GM21515 (cell line): ENCODE results near the gene SLC9C1.
A peak's percentile ranks its signal among the peaks of the same experiment; 100 is the strongest.

ENCODE experiments used
- ATAC-seq: cut with Tn5 transposase; IDR thresholded peaks from one replicate; pipeline ENCODE4 v1.9.1; 2021; ENCODE audit not compliant: unreplicated experiment

Gene SLC9C1

DNA sequence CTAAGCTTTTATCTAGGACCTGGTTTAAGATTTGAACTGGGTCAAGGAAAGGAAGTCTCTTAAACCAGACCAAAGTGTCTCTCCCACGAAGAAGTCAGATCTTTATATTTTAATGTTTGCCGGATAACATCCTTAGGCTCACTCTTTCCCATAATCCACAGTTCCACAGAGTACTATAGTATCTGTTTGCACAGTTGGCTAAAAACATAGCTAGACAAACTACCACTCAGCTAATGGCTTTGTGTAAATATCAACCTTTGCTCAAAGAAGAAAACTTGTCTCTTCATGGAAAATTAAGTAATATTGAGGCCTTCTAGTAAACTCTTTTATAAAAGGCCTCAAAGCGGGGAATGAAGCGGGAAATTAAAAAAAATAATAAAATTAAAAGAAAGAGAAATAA, 13.5 kb upstream of the SLC9C1 start:
- ATAC-seq = no peak

DNA sequence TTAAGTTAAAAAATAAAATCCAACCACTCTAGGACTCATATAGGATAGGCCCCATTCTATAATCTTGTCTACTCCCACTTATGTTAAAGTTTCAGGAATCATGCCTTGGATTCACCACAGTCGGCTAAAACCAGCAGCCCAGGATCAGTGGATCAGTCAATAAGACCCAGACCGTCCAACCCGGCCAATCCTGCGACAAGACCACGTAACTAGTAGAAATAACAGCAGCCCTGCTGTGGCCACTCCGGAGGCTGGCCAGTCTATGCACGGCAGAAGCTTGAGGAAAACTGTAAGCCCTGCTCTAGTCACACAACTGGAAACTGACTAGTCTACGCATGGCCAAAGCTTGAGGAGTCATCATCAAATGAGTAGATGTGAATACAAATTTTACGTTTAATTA, 12.8 kb upstream of the SLC9C1 start:
- no peak for ATAC-seq

DNA sequence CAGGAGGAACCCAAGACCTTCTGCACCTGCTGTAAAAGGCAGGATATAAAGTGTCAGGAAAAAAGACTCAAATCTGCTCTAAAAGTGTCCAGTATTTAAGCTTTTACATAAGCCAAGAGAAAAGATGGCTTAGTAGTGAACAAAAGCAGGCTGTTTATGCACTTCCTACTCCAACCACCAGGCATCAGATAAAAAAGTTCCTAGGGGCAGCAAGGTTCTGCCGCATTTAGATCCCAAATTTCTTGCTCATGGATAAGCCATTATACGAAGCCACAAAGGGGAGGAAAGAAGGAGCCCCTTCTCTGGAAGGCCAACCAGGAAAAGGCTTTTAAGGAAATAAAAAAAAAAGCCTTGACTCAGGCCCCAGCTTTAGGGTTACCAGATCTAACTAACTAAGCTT, 10.6 kb upstream of the SLC9C1 start:
- ATAC-seq = no peak

DNA sequence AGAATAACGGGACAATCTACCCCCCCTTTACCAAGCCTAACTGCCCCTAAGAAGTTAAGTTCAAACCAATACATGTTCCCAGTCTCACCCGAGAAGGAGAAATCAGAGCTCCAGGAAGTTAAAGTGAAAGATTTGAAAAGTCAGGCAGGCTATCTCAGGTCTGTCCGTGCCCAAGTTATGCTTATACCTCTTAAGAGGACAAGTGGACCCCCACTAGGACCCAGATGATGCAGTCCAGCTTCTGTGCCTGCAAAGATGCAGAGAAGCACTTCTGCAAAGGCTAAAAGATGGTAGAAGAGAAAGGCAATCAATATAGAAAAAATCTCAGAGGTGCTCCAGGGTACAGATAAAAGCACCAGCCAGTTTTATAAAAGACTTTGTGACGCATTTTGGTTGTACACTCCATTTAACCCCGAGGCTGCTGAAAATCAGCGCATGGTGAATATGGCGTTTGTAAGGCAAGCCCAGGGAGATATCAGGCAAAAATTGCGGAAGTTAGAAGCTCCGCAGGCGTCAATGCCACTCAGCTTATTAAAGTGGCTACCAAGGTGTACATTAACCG, 9.8 kb upstream of the SLC9C1 start:
- peak; percentile 47 for ATAC-seq

DNA sequence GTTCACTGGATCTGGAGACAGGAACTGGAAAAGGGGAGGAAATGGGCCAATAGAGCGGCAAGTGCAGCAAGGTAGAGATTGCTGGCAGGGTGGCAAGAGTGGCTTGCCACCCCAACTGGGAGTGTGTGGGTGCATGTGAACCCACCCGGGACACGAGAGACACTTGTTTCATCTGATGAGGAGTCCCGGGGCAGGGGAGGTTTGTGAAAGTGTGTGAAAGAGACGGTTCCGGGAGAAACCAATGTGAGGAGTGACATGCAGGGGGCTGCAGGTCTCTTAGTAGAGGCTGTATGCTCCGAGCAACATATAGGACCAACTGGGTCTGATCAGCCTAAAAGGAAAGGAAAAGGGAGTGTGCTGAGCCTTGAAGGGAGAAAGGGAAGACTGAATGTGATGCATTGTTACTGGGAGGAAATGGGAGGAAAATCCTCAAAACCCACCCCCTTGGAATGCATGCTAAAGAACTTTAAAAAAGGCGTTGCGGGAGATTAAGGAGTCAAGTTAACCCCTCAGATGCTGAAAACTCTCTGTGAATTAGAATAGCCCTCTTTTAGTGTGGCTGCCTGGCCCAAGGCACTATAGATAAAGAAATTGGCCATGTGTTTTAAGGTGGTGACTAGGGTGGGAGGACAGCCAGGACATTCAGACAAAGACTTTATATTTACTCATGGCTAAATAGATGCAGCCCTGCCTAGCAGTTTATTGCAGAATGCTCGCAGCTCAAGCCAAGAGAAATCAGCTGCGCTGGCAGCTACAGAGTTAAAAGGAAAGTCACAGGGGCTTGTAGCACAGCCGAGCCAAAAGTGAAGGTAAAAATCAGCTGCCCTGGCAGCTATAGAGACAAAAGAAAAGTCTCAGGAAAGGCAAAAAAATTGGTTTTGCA, 9.1 kb upstream of the SLC9C1 start:
- peak; percentile 32 for ATAC-seq

DNA sequence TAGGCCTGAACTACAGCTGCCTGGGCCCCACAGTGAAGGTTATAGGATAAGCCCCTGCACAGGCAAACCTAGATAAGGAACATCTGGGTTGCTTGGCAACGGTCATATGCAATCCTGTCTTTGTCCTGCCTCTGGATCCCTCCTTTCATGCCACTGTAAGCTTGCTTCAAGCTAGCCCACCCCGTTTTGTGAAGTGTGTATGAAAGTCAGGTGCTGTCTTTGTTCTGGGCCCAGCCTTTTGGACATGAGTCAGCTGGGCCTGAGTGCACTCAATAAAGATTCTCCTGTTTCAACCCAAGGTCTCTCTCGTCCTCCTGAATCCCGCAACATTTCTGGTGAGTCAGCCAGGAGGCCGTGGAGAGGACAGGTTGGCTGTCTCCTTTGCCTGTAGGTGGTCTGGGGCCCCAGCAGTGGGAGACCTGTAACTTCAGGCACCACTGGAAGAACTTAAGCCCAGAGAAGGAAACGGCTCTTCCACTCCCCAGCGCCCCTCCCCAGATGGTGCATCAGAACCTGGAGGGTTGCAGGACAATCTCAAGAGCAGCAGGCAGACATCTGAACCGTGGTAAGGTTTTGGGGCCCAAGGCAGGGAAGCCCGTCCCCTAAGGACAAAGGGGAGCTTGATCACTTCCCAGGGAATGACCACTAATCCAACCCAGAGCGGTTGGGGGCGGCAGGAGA, 8.3 kb upstream of the SLC9C1 start:
- ATAC-seq = no peak

DNA sequence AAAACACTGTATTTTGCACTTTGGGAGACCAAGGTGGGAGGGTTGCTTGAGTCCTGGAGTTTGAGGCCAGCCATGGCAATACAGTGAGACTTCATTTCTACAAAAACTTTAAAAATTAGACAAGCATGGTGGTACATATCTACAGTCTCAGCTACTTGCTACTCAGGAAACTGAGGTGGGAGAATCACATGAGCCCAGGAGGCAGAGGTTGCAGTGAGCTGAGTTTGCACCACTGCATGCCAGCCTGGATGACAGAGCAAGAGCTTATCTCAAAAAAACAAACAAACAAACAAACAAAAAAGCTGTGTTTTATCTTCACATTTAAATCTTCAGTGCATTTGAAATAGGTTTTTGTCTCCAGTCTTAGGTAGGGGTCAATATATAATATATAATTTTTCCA, 4.8 kb upstream of the SLC9C1 start:
- no peak for ATAC-seq

DNA sequence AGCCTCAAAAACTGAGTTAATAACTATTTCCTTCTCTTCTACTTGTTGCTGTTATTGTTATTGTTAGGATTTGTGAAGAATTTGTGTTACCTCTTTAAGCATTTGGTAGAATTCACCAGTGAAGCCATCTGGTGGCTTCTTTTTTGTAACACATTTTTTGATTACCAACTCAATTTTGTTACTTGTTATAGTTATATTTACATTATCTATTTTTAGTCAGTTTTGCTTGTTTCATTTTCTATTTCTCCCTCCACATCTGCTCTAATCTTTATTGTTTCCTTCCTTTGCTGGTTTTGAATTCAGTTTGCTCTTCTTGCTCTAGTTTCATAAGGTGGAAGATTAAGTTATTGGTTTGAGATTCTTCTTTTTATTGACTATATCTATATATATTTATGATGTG, 3.7 kb upstream of the SLC9C1 start:
- no peak for ATAC-seq

DNA sequence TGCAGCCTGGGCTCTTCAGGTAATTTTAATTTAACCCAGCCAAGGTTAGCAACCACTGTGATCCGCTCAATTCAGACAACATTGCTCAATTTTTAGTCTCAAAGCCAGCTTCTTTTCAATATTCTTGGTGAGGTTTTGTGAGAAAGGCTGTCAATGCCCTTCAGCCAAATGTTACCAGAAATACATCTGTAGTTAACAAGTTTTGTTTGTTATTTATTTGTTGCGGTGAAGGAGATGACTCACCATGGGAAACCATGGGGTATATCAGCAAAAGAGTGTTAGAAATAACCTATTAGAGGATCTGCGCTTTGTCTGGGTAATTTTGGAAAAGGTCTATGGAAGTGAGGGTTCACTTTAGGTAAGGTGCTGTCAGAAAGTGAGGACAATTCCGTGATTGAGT, 5.0 kb downstream of the SLC9C1 start:
- ATAC-seq = no peak

DNA sequence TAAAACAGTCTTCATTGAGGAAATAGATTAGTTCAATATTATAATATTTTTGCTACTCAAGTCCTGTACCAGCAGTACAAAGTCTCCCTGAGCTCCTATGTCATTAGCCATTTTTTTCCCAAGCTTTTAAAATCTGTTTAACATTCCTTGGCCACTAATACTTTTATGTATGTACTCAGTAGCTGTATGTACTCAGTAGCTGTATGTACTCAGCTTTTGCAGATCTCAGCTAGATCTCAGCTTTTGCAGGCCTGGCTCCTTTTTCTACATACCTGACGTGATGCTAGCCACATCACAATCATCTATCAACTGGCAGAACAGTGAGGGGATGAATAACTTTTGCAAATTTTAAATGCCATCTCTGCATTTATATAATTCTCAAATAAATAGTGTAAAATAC, 13.8 kb downstream of the SLC9C1 start:
- no peak for ATAC-seq

DNA sequence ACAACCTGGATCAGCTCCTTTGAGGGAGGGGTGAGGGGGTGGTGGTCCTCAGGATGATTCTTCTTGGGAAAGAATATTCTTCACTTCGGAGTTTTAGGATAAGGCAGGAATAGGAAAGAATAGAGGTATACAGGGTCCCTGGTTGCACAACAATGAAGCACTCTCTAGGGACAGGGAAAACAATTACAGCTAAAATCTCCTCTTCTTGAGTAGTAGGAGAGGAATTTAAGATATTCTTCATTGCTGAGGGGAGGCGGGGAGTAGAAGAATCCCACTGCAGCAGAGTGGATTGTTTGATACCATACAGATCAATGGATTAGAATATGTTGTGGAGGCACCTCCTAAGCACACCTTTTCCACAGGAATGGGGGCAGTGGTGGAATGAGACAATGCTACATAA, 20.5 kb downstream of the SLC9C1 start:
- no peak for ATAC-seq

DNA sequence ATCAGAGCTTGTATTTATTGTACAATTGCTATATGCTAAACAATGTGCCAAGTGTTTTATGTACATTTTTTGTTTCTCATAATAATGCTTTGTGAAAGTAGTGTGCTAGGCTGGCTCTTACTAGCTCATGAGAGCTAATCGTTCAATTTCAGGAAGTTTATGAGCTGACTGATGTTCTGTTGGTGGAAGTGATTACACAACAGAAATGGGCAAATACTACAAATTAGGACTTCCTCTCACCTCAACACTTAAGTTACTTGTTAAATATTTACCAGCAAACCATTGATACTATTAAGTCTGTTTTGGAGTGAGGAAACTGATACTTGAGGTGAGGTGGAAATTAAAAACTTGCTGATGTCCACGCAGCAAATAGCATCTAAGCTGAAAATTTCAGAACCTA, 32.3 kb downstream of the SLC9C1 start:
- ATAC-seq = no peak

DNA sequence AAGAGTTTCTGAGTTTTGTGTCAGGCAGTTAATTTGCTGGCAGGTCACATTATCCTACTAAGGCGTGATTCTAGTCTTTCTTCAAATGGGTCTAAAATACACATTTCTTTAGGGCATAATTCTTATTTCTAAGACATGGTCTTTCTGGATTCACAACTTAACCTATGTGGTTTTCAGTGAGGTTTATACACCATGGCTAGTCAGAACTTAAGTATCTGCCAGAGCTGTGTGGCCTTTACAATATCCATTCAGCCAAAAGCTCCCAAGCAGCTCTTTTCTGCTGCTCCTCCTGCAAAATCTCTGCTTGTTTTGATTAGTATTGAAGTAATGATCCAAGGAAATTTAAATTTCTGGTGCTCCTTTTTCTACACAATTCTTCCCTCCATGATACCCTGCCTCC, 33.5 kb downstream of the SLC9C1 start:
- ATAC-seq = no peak

DNA sequence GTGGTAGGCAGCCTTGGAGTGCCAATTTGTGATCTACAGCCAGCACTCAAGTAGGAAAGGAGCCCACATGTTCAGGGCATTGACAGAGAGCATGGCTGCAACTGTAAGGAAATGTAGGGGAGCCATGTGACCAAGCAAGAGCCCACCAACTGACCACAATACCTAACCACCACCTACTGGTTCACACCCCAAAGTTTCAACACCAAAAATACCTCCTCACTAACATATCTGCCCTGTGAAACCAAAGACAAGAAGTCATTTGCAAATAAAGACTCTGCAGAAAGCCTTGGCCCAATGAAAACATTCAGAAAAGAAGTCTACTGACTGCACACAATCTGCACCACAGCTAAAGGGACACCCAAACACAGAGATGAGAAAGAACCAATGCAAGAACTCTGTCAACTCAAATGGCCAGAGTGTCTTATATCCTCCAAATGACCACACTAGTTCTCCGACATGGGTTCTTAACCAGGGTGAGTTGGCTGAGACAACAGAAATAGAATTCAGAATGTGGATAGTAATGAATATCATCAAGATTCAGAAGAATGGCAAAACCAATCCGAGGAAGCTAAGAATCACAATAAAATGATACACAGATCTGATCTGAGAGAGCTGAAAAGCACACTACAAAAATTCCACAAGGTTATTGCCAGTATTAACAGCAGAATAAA, 40.6 kb downstream of the SLC9C1 start:
- ATAC-seq = peak; percentile 80

DNA sequence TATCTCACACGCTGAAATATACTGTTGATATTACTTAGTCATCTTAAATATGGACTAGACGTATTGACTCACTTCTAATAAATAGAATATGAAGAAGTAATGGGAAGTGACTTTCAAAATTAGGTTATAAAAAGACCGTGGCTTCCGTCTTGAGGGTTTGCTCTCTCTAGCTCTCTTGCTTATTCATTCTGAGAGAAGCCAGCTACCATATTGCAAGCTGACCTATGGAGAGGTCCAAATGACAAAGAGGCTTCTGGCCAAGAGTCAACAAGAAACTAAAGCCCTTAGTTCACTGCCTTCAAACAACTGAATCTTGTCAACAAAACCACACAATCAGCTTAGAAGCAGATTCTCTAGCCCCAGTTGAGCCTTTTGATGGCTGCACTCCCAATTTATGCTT, 46.1 kb downstream of the SLC9C1 start:
- peak; percentile 78 for ATAC-seq

DNA sequence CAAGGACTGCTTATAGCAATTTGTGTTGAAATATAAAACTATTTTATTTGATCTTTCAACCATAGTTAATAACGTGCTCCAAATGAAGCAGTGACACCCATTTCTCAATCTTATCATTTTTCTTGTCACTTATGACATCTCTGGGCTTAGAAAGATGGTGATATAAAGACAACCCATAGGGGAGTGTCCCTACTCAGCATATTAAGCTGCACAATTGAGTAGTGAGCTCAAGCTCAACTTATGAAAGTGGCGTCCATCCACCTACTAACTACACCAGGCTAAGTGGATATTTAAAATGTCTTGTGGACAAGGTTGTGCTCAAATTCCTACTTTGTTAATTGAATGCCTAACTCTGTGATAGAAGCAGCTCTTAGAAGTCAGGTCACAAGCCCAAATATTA, 46.7 kb downstream of the SLC9C1 start:
- ATAC-seq = no peak

DNA sequence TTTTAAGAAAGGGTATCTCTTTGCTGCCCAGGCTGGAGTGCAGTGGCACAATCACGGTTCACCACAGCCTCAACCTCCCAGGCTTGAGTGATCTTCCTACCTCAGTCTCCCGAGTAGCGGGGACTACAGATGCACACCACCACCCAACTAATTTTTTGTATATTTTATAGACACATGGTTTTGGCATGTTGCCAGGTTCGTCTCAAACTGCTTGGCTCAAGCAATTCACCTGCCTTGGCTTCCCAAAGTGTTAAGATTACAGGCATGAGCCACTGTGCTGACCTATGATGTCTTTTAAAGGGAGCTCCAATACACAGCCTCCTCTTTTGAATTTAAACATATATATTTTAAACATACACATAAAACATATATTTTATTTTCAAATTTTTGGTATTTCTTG, 60.9 kb downstream of the SLC9C1 start:
- no peak for ATAC-seq

DNA sequence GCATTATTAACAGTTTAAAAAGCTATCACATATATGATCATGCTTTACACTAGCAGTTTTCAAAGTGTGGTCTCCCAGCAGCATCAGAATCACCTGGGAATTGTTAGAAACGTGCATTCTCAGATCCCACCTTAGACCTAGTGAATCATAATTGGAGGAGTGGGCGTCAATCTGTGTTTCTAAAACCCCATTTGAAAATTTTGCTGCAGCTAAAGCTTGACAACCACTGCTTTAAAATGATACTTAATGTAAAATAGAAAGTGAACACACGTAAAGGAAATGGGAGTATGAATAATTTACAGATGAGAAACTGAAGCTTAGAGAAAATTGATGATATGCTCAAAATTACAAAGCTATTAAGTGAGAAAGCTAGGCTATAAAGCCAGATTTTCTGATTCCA, 62.3 kb downstream of the SLC9C1 start:
- ATAC-seq = no peak

DNA sequence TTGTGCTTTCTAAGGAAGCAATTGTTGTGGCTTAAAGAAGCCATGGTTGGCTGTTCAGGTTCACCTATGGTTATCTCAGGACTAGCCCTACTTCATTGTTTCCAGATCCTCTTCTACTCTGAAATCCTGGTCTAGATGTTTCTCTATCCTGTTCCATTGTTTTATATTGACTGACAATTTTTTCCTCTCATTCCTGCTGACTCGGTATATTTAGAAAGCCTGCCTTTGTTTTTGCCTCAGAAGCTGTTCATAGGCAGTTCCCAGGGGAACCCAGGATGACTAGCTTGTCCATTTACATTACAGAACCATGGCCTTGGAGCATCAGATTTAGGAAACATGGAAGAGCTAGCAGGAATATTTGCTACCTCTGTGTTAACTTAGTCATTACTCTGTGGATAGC, 64.0 kb downstream of the SLC9C1 start:
- no peak for ATAC-seq

DNA sequence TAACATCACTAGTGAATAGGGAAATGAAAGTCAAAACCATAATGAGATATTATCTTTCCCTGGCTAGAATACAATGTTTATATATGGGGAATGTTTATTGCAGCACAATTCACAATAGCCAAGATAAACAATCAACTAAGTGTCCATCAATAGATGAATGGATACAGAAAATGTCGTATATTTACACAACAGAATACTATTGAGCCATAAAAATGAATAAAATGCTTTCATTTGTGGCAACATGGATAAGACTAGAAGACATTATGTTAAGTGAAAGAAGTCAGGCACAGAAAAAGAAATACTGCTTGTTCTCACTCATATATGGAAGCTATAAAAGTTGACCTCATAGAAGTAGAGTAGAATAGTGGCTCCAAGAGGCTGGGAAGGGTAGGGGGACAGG, 65.2 kb downstream of the SLC9C1 start:
- no peak for ATAC-seq

DNA sequence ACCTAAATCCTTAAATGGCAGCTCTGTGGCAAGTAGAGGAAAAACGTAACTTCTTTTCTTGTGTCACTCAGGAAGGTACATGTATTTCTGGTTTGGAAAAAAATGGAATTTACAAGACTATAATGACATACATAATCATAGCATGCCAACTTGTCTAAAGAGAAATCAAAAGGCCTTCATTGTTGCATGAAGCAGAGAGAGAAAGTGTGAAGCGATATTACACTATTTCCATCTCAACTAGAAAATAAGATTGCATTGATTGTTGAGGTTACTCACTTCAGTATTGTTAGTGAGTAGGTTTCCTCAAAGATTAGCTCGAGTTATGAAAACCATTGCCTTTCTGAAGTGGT, 93.7 kb downstream of the SLC9C1 start:
- no peak for ATAC-seq
